GM06990 (cell line): Measurements from ENCODE around the gene OPCML.

Experiments used
- DNase-seq: peaks from one replicate; pipeline ENCODE4 v3.0.0-alpha.2; 2011; ENCODE audit not compliant: insufficient read length; ENCODE audit errors: extremely low read depth
- H3K27me3 ChIP-seq: replicated peaks from 2 replicates; pipeline ENCODE4 v1.6.0; 2011; ENCODE audit warnings: low read length; ENCODE audit not compliant: control insufficient read depth, insufficient read depth
- H3K36me3 ChIP-seq: 2 replicates; pipeline ENCODE4 v1.5.1; 2011; ENCODE audit warnings: low read length; ENCODE audit not compliant: control insufficient read depth, insufficient read depth
- H3K4me3 ChIP-seq: replicated peaks from 2 replicates; pipeline ENCODE4 v1.5.1; 2011; ENCODE audit warnings: low read depth, mild to moderate bottlenecking, control low read depth, low read length
- CTCF ChIP-seq: IDR thresholded peaks from 2 replicates; pipeline ENCODE4 v1.5.1; 2011; ENCODE audit warnings: low read length, control low read depth, mild to moderate bottlenecking, inconsistent platforms; ENCODE audit not compliant: insufficient read depth, poor library complexity, severe bottlenecking

Gene OPCML

DNA sequence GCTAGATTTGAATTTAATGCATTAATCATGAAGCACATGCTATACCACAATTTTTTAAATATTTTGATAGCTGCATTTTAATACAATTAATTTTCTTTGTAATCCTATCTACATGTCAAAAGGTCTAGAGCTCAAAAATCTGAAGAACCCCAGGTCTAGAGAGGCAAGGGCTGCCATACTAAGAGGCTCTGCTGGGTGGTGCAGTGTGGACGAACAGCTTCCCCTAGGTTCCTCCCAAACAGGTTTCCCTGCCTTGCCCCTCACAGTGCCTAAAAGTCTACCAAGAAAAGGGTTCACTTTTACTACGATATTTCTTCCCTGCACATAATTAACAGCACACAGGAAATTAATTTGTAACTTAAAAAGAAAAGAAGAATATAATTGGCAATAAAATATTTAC, 681.1 kb downstream of the OPCML start:
- H3K27me3 ChIP-seq: no peaks in the 10 kb centered on the region
- TF ChIP-seq CTCF: no peak
- H3K4me3 ChIP-seq: no peak overlapping the region
- no peaks in the 10 kb centered on the region for H3K36me3 ChIP-seq
- DNase-seq: no peak

DNA sequence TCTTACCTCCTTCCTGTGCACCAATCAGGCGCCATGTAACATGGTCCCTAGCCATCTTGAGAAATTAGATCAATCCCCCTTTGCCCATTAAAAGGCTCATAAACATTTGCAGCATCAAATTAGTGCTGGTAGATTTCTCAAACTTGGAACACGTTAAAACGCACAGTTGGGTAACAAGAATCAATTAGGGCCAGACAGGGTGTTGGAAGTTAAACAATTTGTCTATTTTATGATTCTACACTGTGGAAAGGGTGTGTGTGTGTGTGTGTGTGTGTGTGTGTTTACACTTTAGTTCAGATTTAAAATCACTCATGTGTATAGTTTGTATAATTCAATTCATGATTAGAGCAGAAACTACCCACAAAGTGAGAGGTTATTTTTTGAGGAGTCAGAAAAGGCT, 682.0 kb downstream of the OPCML start:
- no peak for DNase-seq
- no peak overlapping the region for H3K4me3 ChIP-seq
- TF ChIP-seq CTCF: no peak
- no peaks in the 10 kb centered on the region for H3K27me3 ChIP-seq
- no peaks in the 10 kb centered on the region for H3K36me3 ChIP-seq

GRCh38 chr11:132848336-132848735, 684.0 kb downstream of the OPCML start:
- Histone ChIP-seq H3K36me3 (no peaks in the 10 kb centered on the region), H3K27me3 (no peaks in the 10 kb centered on the region), H3K4me3 (no peak overlapping the region)
- TF ChIP-seq CTCF: no peak
- no peak for DNase-seq

GRCh38 chr11:132846075-132846474, 686.2 kb downstream of the OPCML start:
- DNase-seq: no peak
- TF ChIP-seq CTCF: no peak
- H3K4me3 ChIP-seq: no peak overlapping the region
- no peaks in the 10 kb centered on the region for H3K27me3 ChIP-seq
- H3K36me3 ChIP-seq: no peaks in the 10 kb centered on the region

DNA sequence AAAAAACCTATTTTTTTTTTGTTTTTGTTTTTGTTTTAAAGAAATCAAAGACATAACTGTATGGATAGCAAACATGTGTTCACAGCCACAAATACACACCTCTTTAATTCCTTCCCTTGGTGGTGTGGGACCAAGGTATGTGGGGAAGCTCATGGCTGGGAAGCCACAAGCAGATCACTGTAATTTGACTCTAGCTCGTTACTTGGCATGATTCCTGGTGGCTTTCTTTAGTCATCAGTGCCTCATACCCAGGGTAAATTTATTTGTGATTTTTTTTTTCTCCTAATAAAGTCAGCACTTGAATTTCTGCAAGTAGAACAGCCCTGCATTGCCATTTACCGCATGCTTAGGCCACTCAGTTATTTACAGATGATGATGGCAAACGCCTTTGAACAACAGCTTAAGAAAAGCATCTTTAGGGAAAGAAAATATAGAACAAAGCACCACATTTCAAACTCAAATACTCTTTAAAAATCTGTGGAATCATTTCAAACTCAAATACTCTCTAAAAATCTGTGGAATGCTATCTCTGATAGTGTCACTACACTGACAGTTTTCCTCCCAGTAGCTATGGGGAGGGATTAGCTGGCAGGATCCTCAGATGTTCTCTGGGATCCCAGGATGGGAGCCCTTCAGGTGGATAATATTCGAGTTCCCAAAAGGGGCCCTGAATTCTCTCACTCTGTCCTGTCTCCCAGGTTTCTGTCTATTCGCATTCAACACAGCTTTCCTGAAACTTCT, 687.2 kb downstream of the OPCML start:
- no peaks in the 10 kb centered on the region for H3K36me3 ChIP-seq
- no peak for DNase-seq
- no peaks in the 10 kb centered on the region for H3K27me3 ChIP-seq
- TF ChIP-seq CTCF: no peak
- H3K4me3 ChIP-seq: no peak overlapping the region

DNA sequence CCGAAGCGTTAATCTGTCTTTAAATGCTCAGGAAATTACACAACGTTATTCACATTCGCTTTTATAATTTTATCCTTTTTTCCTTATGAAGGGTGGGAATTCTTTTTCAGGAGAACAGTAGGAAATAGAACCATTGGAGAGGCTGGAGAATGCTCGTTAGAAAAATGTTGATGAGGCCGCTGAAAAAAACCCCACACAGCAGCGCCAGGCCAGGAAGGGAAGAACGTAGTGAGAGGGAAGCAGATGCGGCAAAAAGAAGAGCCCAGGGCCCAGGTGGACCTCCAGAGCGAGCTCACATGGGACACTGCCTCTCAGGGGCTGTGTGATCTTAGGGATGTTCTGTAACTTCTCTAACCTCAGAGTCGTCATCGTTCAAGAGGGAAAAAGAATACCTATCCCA, 691.6 kb downstream of the OPCML start:
- no peaks in the 10 kb centered on the region for H3K27me3 ChIP-seq
- DNase-seq: no peak
- TF ChIP-seq CTCF: no peak
- H3K4me3 ChIP-seq: no peak overlapping the region
- no peaks in the 10 kb centered on the region for H3K36me3 ChIP-seq
